Glomerular visceral epithelial cell (primary cell): ENCODE results near the gene NOP10.
"Not testable (repeated sequence)": the region's sequence is repeated elsewhere in the genome, so short reads cannot be mapped to it uniquely, and the experiment has no call there.

ENCODE experiments used
- DNase-seq: peaks from one replicate; pipeline ENCODE4 v3.0.0-alpha.2; 2016; ENCODE audit errors: extremely low spot score

Gene NOP10

DNA sequence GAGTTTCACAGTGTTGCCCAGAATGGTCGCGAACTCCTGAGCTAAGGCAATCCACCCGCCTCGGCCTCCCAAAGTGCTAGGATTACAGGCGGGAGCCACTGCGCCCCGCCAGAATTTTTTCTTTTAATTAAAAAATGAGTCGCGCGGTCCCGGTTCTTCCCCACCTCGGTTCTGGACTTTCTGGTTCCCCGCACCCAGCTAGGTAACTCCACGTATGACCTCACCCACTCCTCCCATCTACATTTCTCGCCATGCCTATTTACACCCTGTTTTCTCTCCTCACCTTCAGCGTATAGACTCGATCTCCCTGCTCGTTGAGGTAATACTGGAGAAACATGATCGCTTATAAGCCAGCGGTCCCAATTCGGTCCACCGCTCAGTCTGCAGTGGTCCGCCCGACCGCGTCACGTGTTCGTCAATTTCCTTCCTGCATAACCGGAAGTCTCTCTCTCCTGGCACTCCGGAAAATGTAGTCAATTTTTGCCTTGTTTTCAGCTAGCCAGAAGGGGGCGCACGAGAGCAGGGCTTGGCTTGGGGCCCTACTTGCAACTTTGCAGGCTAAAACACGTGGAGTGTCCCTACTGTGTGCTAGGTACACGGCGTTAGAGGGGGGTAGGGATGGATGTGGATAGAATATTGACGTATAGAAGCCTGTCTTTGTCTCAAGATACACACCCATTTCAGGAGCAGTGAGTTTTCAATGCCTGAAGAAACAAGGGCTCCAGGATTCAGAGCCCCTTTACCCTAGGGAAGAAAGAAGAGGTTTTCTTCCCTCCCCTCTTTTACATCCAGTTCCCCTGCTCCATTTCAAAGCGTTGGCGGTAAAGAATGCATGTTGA lies at the start of gene NOP10, which contains the start of gene NUTM1:
Gene NOP10 (minus strand): TSS at position 400 of the 839 bp plus-strand sequence. CDS start 63 bp downstream, at position 337.
Gene NUTM1 (plus strand): TSS at position 579 of the 839 bp plus-strand sequence. CDS start 382 bp downstream, outside the sequence.
- peak; percentile 93 for DNase-seq

DNA sequence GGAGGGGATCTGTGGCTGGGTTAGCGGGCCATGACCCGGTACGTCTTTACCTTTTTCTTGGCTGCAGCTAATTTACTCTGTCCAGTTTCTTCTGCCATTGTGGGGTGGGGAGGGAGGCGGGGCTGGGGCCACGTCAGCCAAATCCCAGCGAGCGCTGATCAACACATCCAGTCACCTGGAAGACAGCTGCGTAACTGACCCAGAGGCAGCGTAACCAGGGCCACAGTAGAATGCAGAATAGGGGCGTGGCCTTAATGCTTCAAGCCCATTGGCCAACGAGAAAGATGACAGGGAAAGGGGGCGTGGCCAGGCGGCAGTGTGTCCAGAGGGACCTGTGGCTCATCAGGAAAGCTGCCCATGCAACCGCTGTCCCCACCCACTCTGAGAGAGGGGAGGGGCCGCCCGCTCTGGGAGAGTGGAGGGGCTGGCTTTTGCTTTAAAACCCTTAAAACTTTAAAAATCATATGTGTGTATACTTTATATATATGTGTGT lies 46.7 kb upstream of the NOP10 start:
- not testable (repeated sequence) for DNase-seq

DNA sequence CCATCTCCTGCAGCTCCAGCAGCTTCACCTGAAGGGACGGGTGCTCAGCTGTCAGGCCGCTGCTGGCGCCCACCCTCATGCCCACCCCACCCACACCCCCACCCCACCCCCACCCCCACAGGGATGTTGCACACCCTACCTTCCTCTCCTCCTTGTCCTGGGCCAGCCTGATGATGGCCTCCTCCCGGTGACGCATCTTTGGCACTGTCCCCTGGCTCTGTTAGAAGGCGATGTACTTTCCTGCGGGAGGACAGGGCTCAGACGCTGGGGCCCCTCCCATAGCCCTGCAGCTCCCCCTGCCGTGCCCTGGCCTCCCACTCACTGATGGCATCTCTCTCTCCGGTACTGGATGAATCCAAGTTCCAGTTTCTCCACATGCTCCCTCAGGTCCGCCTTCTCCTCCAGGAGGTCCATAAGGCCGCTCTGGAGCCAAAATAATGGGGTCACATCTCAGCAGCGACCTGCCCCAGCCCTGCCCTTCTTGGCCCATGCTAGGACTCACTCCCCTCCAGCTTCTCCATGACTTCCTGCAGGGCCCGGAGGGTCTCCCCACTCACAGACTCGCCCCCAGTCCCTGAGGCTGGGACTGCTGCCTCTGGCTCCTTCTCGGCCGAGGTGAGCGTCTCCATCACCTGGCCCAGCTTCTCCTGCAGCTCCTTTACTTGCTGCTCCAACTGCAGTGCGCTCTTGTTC lies 39.0 kb upstream of the NOP10 start:
- DNase-seq: not testable (repeated sequence)

DNA sequence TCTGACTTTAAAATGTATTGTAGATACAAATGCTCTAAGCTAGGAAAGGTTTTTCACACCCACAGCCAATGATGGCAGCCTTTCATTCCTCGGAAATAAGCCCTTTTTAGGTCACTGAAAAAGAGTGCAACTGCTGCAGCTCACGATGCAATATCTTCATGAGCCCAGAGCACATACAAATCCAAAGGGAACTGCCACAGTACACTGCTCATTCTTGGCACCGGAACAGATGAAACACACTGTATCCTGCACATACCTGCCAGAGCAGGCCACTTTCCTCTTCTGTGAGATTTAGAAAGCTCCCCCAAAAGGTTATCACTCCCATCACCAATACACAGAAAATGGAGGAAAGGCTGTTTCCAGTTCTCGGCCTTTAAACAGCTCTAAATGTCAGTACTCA lies 37.6 kb upstream of the NOP10 start:
- not testable (repeated sequence) for DNase-seq

DNA sequence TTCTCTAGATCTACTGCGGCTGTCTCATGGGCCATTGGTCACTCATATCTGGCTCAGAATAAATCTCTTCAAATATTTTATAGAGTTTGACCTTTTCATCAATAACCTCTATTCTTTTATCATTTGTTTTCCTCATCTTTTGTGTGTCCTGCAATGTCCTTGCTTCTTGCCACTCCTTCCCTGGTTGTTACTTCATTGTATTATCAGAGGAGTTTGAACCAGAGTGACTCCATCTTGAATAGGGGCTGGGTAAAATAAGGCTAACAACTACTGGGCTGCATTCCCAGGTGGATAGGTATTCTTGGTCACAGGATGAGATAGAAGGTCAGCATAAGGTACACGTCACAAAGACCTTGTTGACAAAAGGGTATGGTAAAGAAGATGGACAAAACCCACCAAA lies 33.9 kb upstream of the NOP10 start:
- no peak for DNase-seq

DNA sequence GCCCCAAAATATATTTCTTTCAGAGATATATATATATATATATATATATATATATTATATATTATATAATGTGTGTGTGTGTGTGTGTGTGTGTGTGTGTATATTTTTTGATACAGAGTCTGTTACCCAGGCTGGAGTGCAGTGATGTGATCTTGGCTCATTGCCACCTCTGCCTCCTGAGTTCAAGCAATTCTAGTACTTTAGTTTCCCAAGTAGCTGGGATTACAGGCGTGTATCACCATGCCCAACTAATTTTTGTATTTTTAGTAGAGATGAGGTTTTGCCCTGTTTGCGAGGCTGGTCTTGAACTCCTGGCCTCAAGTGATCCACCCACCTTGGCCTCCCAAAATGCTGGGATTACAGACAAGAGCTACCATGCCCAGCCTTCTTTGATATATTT lies 32.6 kb upstream of the NOP10 start:
- DNase-seq: not testable (repeated sequence)

DNA sequence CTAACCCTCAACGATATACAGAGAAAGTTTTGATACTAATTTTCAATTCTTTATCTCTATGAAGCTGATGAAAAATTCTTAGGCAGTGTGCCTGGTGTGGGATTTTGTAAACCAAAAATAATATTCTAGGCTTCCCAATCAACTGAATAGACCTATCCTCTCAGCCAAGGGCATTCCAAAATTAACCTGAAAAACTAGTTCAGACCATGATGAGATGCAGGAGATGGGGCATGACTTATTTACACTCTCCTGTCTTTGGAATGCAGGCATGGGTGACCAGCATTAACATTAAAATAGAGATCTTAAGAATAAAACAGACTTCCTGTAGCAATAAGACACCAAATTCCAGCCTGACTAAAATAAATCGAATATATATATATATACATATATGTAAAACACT lies 31.9 kb upstream of the NOP10 start:
- DNase-seq: no peak

DNA sequence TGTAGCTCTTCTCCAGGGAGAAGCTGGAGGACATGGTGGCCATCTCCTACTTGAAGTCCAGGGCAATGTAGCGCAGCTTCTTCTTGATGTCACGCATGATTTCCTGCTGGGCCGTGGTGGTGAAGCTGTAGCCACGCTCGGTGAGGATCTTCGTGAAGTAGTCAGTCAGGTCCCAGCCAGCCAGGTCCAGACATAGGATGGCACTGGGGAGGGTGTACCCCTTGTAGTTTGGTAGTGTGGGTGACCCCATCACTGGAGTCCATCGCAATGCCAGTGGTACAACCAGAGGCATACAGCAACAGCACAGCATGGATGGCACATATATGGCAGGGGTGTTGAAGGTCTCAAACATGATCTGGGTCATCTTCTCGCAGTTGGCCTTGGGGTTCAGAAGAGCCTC lies 31.0 kb upstream of the NOP10 start:
- no peak for DNase-seq

DNA sequence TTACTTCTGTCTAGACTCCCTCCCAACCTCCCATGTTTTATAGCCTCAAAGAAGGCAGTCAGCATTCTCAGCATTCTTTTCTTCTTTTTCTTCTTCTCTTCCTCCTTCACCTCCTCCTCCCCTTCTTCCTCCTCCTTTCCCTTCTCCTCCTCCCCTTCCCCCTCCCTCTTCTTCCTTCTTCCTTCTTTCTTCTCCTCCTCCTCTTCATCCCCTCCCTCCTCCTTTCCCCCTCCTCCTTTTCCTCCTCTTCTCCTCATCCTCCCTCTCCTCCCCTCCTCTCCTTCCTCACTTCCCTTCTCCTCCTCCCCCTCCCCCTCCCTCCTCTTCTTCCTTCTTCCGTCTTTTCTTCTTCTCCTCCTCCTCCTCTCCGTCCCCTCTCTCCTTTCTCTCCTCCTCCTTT lies 27.7 kb upstream of the NOP10 start:
- DNase-seq: no peak

DNA sequence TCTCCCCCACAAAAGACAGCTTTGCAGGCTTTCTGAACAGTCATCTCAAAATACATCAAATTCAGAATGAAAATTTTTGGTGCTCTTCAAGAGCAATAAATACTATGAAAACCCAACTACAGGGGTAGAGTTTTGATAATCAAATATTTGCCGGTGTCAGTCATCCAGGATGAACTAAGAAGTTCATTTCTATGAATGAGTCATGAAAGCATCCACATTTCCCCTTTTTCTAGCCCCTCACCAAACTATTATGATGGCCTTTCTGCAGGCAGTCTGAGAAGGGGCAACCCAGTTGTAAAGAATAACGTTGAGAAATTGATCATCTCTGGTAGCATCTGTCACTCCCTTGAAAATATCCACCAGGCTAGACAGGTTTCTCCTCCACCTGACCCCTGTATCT lies 27.2 kb upstream of the NOP10 start:
- no peak for DNase-seq

DNA sequence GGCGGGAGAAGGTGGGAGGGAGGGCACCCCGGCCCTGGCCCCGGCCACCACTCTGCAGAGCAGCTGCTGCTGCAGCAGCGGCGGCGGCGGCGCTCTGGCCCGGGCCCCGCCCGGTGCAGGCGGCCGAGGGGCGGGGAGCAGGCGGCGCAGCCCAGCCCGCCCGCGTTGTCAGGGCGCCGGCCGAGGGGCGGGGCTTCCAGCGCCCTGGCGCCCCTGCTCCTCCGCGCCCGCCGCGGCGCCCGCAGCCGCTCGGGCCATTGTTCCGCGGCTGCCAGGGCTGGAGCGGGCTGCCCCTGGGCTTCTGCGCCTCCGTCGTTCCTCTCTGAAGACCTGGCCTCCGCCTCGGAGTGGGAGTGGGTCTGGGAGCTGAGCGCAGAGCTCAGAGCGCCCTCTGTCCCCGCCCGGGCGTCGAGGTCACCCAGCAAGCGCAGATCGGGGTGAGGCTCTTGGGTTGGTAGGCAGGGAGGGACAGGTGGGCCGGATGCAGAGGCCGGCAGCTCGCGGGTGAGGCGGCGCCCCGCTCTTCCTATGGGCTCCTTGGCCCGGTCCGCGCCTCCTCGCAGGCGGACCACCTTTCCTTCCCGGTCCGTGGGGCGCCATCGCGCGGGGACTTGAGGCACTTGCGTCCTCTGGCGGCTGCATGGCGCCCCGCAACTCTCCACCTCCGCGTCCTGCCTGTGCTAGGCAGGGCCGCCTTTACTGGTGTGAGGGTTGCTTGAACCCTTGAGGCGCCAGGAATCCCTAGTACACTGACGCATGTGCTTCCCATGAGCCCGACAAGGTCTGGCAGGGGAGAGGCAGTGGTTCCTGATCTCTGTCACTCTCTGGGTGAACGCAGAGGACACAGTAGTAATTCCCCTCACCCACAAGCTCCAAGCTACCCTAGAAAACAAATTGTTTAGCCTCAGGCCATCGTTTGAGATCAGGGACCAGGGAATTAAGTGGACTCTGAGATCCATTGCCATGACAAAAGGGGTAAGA lies 24.5 kb upstream of the NOP10 start, which contains the start of gene LPCAT4:
Gene LPCAT4 (minus strand): TSS at position 96 of the 981 bp plus-strand sequence. CDS start 96 bp downstream, outside the sequence.
- DNase-seq: peak; percentile 90

DNA sequence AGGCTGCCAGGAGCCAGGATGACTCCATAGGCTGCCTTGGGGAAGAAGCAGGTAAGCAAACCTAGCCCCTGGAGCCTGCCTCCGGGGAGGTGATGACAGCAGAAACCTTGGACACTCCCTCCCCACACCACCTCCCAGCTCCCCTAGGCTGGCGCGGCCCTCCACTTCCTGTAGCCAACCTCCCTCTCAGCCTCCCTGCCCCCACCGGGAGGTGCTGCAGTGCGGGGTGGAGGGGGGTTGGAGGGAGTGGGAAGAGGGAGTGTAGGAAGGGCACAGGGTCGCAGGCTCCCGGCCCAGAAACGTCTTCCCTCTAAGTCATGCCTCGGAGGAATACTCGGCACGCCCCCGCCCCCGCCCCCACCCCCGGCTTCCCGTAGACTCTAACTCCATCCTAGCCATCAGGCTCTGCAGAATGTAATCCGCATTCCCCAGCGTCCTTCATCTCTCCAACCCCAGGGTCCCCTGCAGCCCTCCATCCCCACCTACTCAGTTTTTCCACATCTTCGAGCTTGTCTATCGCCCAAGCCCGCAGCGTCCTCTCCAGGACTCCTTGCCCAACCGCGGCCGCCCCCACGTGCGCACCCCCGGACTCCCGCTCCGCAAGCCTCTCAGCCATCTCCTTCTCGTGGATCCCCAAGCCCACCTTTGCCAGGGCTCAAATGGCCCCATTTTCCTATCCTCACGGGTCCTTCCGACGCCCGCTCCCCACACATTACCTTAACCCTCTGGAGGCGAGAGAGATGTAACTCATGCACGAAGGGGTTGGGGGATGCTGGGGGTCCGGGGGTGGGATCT lies 23.5 kb upstream of the NOP10 start:
- DNase-seq: peak; percentile 71

DNA sequence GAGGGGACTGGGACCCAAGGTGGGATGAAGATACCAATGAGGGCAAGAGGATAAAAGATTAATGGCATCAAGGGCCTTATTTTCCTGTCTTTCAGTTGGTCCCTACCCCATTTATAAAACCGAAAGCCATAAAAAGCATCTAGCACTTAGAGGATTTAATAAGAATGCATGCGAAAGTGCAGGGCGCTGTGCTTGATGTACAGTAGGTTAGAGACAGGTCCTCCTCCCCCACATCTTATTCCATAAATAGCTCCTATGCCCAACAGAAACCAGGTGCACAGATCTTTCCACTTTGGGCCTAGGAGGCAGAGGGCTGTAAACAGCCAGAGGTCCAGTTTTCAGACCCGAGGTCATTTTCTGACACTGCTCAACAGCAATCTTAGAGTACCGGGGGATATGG lies 22.9 kb upstream of the NOP10 start:
- no peak for DNase-seq

DNA sequence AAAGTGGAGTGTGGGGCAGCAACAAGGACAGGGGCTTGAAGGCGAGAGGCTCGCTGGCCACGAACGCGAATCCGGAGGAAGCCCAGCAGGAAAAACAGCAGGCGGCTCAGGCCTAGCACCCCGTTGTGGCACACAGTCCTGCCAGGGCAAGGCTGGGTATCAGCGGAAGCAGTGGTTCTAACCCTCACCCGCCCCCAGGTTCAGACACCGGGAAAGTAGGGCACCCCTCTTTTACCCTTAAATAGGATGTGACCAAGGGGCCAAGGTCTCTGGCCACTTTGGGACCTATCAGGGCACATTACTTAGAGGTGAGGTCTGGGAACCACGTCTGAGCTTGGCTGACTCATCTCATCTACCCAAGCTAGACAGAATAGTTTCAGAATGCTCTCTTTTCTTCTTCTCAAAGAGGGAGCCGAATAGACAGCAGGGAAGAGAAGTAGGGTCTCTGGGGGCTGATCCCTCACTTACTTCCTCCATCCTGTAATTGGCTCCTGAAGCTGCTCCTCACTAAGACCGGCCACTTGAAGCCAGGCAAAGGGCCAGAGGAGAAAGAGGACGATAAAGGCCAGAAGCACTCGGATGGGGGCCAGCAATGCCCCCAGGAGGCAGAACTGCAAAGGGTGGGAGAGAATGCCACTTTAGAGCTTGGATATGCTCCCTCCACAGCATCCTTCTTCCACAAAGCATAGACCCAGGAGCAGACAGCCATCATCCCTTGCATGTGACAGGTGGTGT lies 22.3 kb upstream of the NOP10 start:
- no peak for DNase-seq

DNA sequence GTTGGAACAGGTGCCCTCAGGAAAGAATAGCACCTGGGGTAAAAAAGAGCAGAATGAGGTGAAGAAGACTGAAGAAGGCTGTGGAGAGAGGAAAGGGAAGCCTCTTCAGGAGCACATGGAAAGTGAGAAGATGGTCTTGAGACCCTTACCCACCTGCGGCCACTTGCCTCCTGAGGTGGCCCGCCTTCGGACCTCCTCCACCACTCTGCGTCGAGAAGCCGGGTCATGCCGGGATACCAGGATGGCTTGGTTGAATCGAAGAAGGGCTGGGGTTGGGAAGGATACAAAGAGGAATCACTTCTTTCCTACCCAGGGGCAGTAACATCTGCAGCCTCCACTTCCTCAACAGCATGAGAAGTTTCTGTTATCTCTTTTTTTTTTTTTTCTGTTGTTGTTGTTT lies 21.1 kb upstream of the NOP10 start:
- no peak for DNase-seq

DNA sequence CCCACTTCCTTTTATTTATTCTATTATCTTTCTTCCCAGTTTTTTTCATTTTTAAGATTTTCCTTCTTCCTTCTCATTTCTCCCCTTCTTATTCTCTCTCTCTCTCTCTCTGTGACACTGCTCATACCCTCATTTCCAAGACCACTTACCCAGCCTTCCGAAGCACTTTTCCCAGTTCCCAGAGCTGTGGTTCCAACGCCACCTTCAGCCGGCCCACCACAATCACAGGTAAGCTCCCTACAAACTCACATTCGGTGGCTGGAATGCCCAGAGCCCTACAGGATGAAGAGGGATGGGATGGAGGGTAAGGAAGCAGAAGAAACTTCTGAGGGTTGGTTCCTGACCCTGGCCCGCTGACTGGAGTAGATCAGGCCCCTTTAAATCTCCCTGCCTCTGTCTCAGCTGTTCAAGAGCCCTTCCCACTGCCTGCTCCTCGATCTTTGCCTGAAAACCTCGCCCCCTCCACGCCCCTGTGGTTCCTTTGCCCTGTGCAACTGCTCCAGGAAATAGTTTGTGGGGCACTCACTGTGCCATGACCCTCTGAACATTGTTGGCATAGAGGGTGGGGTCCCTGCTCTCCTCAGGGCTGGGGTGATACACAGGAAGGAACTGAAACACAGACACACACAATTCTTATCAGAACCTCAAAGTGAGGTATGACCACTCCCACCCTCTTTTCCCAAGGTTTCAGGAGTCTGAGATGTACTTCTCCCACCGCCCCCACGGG lies 19.3 kb upstream of the NOP10 start:
- no peak for DNase-seq

DNA sequence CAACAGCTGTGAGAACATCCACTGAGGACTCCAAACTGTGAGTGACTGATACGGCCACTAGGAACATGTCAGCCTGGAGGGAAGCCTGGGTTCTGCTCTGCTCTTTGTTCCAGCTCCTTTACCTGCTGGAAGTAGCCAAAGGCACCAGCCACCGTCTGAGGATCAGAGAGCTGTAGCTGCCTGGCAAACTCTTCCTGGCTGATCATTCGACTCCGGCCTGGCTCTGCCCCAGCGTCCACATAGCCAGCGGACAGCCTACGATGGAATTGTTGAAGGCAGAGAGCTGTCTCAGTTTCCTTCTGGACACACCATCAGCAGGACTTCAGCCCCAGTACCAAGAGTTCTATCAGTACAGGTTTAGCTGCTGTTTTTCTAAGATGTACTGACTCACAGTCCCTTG lies 18.3 kb upstream of the NOP10 start:
- DNase-seq: no peak

DNA sequence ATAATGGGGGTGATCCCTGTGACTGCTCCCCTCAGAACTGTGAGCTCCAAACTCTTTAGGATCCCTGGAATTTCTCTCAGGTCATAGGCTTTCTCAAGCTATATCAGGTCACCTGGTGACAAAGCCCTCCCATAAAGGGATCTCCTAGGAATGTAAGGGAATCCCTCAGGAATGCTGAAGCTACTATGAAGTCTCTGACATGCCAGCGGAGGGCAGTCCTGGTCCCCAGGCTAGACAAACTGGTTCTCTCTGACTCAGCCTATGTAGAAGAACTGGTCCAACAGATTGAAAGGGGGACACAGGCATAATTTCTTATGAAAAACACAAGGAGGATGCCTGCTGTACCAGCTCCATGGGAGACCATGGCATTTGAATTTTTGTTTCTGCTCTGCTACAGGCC lies 17.4 kb upstream of the NOP10 start:
- DNase-seq: no peak

DNA sequence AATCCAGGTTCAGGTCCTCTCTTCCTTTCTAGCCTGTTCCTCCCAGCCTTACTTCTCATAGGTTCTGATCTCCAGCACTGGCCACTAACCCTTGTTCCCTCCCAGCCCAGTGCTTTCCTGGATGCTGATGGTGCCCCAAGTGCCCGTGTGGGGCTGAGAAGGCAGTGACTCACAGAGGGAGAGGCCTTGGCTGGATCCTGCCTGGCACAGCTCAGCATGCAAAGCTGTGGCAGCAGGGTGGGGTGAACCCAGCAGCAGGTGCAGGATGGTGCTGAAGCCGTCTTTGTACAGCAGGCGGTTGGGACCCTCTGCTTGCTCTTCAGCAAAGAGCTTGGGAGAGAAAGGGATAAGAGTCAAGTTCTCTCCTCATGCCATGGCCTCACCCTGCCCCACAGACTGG lies 16.5 kb upstream of the NOP10 start:
- DNase-seq: no peak
